ENCODE measurements around the gene LRFN5. TPM values are rescaled to one million over a fixed set of nuclear protein-coding genes. Genes with fewer than 3 reads are reported as not detected.
A peak's percentile ranks its signal among the peaks of the same experiment; 100 is the strongest.
"Not testable (repeated sequence)": the region's sequence is repeated elsewhere in the genome, so short reads cannot be mapped to it uniquely, and the experiment has no call there.

Gene LRFN5
- total RNA-seq, 6 donors from 2014 or later = 0.30 to 3.1 (median 0.96) TPM

DNA sequence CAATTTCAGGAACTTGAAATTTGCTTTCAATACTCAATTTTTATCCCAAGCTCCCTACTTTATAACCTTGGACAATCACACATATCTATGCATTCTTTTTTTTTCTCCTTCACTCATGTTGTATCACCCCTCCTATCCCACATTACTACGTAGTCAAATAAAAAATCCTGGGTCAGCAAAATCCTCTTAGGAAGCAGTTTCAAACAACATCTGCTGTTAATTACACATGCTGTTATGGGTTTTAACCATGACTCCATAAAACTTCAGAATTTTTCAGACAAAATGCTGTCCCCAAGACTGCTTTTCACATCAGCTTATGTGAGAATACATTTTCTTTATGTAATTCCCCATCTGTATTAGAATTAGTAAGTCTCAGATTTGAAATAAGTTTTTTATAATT is 61.7 kb downstream of the LRFN5 start:
- TF ChIP-seq EP300 (IDR thresholded peaks at IDR 0.05) (no peak), CTCF (IDR thresholded peaks at IDR 0.05) (no peak), POLR2AphosphoS5 (IDR thresholded peaks at IDR 0.05) (no peak), POLR2A (IDR thresholded peaks at IDR 0.05) (no peak)
- Histone ChIP-seq H3K4me1 (no peaks in the 10 kb centered on the region), H3K27me3 (no peaks in the 10 kb centered on the region), H3K9me3 (no peaks in the 10 kb centered on the region), H3K27ac (no peak overlapping the region), H3K4me3 (no peak overlapping the region), H3K36me3 (no peaks in the 10 kb centered on the region)
- ATAC-seq (ENCODE audit: low FRiP score in 2 of 2) = no peak
- DNase-seq = no peak
- WGBS, 2 donors = 70 to 83% methylated on average over 1 of the region's 1 CpG

- H3K36me3 ChIP-seq; H3K9me3 ChIP-seq; H3K27me3 ChIP-seq; H3K4me1 ChIP-seq; ATAC-seq (ENCODE audit: low FRiP score in 2 of 2); H3K4me3 ChIP-seq; H3K27ac ChIP-seq: not testable (repeated sequence)
- no CpG with 5 or more reads among the region's 24 CpGs for WGBS, 2 donors
- peak in 1 of 2 donors; percentile 57 for DNase-seq
Observed at GRCh38 chr14:41673601-41674000, 66.9 kb downstream of the LRFN5 start.

GRCh38 chr14:41674511-41674971 is 67.9 kb downstream of the LRFN5 start:
- not testable (repeated sequence) for H3K9me3 ChIP-seq; H3K27ac ChIP-seq; H3K4me3 ChIP-seq; H3K36me3 ChIP-seq; H3K4me1 ChIP-seq; ATAC-seq (ENCODE audit: low FRiP score in 2 of 2); H3K27me3 ChIP-seq
- DNase-seq = peak in 1 of 2 donors; percentile 76
- 96 to 97% methylated on average over 14 to 21 of the region's 37 CpGs for WGBS, 2 donors

GRCh38 chr14:41699486-41699885 is 92.8 kb downstream of the LRFN5 start:
- no peaks in the 10 kb centered on the region for H3K27me3 ChIP-seq
- no peaks in the 10 kb centered on the region for H3K36me3 ChIP-seq
- 32 to 55% methylated on average over 3 of the region's 3 CpGs for WGBS, 2 donors
- H3K27ac ChIP-seq = no peak overlapping the region
- H3K9me3 ChIP-seq = no peaks in the 10 kb centered on the region
- ATAC-seq (ENCODE audit: low FRiP score in 2 of 2) (no peak), DNase-seq (no peak)
- no peak overlapping the region for H3K4me3 ChIP-seq
- no peaks in the 10 kb centered on the region for H3K4me1 ChIP-seq
- TF ChIP-seq CTCF (IDR thresholded peaks at IDR 0.05) = no peak
- no peak for TF ChIP-seq EP300 (IDR thresholded peaks at IDR 0.05)

DNA sequence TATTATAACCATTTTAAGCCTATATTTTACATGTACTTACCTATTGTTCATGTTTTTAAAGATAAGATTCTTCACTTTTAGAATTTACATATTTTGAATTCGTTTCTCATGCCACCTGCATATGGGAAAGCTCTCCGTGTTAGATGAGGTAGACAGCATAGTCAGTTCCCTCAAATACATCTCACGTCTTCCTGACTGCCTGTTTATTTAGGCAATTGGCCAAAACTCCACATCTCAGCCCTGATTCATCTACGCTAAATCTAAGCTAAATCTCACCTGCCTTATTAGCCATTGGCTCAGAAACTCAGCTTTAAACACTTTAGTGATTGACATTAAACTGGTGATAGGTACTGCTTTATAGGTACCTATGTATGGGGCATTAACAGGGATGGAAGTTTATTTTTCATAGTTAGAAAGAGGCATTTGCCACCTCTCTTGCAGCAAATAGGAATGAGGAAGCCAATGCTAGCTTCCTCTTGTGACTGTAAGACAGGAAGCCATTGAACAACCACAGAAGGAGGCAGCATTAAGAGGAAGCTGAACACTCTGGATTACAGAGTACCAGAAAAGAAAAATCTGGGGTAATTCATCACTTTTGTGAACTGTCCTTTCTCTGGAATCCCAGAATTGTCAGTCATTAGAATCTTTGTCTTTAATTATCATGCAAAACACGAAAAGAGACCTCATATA is 111.9 kb downstream of the LRFN5 start:
- 12 to 30% methylated on average over 5 of the region's 5 CpGs for WGBS, 2 donors
- Histone ChIP-seq H3K4me3 (no peak overlapping the region), H3K27me3 (no peaks in the 10 kb centered on the region), H3K4me1 (no peaks in the 10 kb centered on the region), H3K27ac (no peak overlapping the region), H3K36me3 (no peaks in the 10 kb centered on the region), H3K9me3 (no peaks in the 10 kb centered on the region)
- DNase-seq = no peak
- peak in 1 of 2 donors; percentile 44 for ATAC-seq (ENCODE audit: low FRiP score in 2 of 2)
- no peak for TF ChIP-seq POLR2A (IDR thresholded peaks at IDR 0.05)
- TF ChIP-seq EP300 (IDR thresholded peaks at IDR 0.05) = no peak
- TF ChIP-seq CTCF (IDR thresholded peaks at IDR 0.05) = no peak
- TF ChIP-seq POLR2AphosphoS5 (IDR thresholded peaks at IDR 0.05) = no peak

DNA sequence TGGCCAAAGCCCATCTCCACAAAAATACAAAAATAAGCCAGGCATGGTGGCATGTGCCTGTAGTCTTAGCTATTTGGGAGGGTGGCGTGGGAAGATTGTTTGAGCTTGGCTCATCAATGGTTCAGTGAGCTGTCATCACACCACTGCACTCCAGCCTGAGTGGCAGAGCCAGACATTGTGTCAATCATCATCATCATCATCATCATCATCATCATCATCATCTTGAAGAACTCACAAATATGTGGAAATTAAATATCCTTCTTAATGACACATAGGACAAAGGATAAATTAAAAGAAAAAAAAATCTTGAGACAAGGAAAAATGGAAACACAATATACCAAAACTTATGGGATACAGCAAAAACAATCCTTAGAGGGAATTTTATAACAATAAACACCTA is 132.5 kb downstream of the LRFN5 start:
- peaks cover 0 to 3% (median 0%) of the 10 kb centered on the region in 4 donors for H3K9me3 ChIP-seq
- H3K4me1 ChIP-seq = no peaks in the 10 kb centered on the region
- TF ChIP-seq POLR2A (IDR thresholded peaks at IDR 0.05) (no peak), POLR2AphosphoS5 (IDR thresholded peaks at IDR 0.05) (no peak), CTCF (IDR thresholded peaks at IDR 0.05) (no peak), EP300 (IDR thresholded peaks at IDR 0.05) (no peak)
- no peaks in the 10 kb centered on the region for H3K27me3 ChIP-seq
- WGBS, 2 donors = 93 to 94% methylated on average over 1 of the region's 1 CpG
- no peaks in the 10 kb centered on the region for H3K36me3 ChIP-seq
- H3K4me3 ChIP-seq = no peak overlapping the region
- H3K27ac ChIP-seq = no peak overlapping the region
- ATAC-seq (ENCODE audit: low FRiP score in 2 of 2) (no peak), DNase-seq (no peak)

Measured in upper lobe of left lung (tissue), 6 donors.